Ishikawa (cell line): ENCODE results near the gene COL13A1.

ENCODE experiments used
- CEBPB ChIP-seq: IDR thresholded peaks from 2 replicates; pipeline ENCODE4 v1.6.1; 2012
- CREB1 ChIP-seq: IDR thresholded peaks from 2 replicates; pipeline ENCODE4 v1.6.1; 2012; ENCODE audit warnings: low read depth
- EGR1 ChIP-seq: IDR thresholded peaks from 2 replicates; pipeline ENCODE4 v1.6.1; 2012
- EP300 ChIP-seq: IDR thresholded peaks from 2 replicates; pipeline ENCODE4 v1.6.1; 2012; ENCODE audit warnings: borderline replicate concordance
- FOXM1 ChIP-seq: IDR thresholded peaks from 2 replicates; pipeline ENCODE4 v1.6.1; 2012; ENCODE audit warnings: low read depth, borderline replicate concordance
- NFIC ChIP-seq: IDR thresholded peaks from 2 replicates; pipeline ENCODE4 v1.6.1; 2012
- RAD21 ChIP-seq: IDR thresholded peaks from 2 replicates; pipeline ENCODE4 v1.6.1; 2012; ENCODE audit warnings: low read depth
- TAF1 ChIP-seq: IDR thresholded peaks from 2 replicates; pipeline ENCODE4 v1.6.1; 2012; ENCODE audit warnings: low read depth, mild to moderate bottlenecking
- TEAD4 ChIP-seq: IDR thresholded peaks from 2 replicates; pipeline ENCODE4 v1.6.1; 2012
- YY1 ChIP-seq: IDR thresholded peaks from 2 replicates; pipeline ENCODE4 v1.6.1; 2012; ENCODE audit warnings: low read depth
- ZBTB7A ChIP-seq: IDR thresholded peaks from 2 replicates; pipeline ENCODE4 v1.6.1; 2012; ENCODE audit warnings: low read depth
- TF ChIP-seq, protein P1 (sequence below): IDR thresholded peaks from 2 replicates; pipeline ENCODE4 v1.6.1; 2012
- TF ChIP-seq, protein P2 (sequence below): IDR thresholded peaks from 2 replicates; pipeline ENCODE4 v1.6.1; 2012; ENCODE audit warnings: low read depth, mild to moderate bottlenecking
- TF ChIP-seq, protein P3 (sequence below): IDR thresholded peaks from 2 replicates; pipeline ENCODE4 v1.6.1; 2012

DNA sequence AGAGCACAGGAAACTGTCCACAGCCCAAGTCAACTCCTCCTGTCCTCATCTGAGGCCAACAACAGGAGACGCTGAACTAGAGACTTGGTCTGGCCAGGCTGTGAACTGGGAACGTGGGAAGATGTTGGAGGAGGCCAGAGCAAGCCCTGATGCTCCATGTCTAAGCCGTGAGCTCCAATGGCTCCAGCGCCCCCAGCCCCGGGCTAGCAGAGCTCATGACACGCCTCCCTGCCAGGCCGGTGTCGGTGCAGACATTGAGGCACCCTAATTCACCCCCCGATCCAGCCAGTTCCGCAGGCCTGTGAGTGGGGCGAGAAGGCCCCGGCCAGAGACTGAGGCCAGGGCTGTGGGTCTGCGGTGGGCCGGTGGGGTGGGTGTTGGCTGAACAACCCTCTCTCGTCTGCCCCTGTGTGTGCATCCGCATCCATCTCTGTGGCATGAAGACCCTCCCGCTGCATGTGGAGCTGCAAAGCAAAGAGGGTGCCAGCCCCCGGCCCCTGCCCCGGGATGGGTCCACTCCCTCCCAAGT is 141.7 kb downstream of the COL13A1 start:
- TF ChIP-seq EGR1: no peak
- TF ChIP-seq, protein P1, sequence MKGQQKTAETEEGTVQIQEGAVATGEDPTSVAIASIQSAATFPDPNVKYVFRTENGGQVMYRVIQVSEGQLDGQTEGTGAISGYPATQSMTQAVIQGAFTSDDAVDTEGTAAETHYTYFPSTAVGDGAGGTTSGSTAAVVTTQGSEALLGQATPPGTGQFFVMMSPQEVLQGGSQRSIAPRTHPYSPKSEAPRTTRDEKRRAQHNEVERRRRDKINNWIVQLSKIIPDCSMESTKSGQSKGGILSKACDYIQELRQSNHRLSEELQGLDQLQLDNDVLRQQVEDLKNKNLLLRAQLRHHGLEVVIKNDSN: no peak
- no peak for TF ChIP-seq CEBPB
- no peak for TF ChIP-seq NFIC
- no peak for TF ChIP-seq FOXM1
- TF ChIP-seq TAF1: no peak
- TF ChIP-seq YY1: no peak
- TF ChIP-seq, protein P2, sequence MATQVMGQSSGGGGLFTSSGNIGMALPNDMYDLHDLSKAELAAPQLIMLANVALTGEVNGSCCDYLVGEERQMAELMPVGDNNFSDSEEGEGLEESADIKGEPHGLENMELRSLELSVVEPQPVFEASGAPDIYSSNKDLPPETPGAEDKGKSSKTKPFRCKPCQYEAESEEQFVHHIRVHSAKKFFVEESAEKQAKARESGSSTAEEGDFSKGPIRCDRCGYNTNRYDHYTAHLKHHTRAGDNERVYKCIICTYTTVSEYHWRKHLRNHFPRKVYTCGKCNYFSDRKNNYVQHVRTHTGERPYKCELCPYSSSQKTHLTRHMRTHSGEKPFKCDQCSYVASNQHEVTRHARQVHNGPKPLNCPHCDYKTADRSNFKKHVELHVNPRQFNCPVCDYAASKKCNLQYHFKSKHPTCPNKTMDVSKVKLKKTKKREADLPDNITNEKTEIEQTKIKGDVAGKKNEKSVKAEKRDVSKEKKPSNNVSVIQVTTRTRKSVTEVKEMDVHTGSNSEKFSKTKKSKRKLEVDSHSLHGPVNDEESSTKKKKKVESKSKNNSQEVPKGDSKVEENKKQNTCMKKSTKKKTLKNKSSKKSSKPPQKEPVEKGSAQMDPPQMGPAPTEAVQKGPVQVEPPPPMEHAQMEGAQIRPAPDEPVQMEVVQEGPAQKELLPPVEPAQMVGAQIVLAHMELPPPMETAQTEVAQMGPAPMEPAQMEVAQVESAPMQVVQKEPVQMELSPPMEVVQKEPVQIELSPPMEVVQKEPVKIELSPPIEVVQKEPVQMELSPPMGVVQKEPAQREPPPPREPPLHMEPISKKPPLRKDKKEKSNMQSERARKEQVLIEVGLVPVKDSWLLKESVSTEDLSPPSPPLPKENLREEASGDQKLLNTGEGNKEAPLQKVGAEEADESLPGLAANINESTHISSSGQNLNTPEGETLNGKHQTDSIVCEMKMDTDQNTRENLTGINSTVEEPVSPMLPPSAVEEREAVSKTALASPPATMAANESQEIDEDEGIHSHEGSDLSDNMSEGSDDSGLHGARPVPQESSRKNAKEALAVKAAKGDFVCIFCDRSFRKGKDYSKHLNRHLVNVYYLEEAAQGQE: no peak
- no peak for TF ChIP-seq EP300
- TF ChIP-seq, protein P3, sequence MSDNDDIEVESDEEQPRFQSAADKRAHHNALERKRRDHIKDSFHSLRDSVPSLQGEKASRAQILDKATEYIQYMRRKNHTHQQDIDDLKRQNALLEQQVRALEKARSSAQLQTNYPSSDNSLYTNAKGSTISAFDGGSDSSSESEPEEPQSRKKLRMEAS: no peak
- TF ChIP-seq TEAD4: no peak
- TF ChIP-seq RAD21: no peak
- TF ChIP-seq ZBTB7A: no peak
- TF ChIP-seq CREB1: no peak
